Measurements from ENCODE around the gene OTOG.

OTOG gene

GRCh38 chr11:17518366-17518765 is 28.7 kb upstream of the OTOG start:
- no peak for TF ChIP-seq CTCF (IDR thresholded peaks at IDR 0.05; ENCODE audit: borderline replicate concordance, insufficient read depth, low read depth, low read length)

DNA sequence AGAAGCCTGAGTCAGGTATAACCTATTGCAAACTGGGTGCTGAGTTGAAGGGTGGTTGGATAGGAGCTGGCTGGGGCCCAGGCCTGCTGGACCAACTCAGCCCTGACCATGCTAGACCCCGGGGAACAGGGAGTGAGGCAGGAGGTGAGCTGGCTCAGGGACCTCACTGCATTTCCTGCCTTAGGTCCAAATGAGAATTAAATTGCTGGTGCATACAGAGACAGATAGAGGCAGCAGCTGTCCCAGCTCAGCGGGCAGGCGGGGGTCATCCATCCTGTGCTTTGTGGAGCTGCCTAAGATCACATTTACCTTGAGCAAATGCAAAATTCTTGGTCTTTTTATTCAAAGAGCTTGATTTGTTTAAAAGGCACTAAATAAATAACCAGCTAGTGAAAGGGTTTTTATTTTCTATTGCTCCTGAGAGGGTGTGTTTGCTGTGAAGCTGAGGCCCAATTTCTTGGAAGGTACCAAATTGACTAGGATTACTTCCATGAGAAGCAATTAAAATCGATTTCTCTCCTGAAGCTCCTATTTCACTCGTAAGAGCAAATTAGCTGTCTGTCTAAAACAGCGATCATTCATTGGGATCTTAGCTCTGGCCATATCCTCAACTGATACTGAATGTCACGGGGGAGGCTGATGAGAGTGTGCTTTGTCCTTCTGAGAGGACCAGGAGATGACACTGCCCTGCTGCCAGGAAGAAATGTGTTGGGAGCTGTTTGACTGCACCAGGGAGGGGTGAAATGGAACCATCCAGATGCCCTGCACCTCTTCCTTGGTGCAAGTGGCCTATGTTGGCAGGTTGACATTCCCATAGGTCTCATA is 27.8 kb upstream of the OTOG start:
- H3K4me3 ChIP-seq (ENCODE audit: low read depth, low read length): no peak overlapping the region
- no peak for TF ChIP-seq CTCF (IDR thresholded peaks at IDR 0.05; ENCODE audit: borderline replicate concordance, insufficient read depth, low read depth, low read length)

More at GRCh38 chr11:17518366-17518765, 28.7 kb upstream of the OTOG start:
- H3K4me3 ChIP-seq (ENCODE audit: low read depth, low read length): no peak overlapping the region

DNA sequence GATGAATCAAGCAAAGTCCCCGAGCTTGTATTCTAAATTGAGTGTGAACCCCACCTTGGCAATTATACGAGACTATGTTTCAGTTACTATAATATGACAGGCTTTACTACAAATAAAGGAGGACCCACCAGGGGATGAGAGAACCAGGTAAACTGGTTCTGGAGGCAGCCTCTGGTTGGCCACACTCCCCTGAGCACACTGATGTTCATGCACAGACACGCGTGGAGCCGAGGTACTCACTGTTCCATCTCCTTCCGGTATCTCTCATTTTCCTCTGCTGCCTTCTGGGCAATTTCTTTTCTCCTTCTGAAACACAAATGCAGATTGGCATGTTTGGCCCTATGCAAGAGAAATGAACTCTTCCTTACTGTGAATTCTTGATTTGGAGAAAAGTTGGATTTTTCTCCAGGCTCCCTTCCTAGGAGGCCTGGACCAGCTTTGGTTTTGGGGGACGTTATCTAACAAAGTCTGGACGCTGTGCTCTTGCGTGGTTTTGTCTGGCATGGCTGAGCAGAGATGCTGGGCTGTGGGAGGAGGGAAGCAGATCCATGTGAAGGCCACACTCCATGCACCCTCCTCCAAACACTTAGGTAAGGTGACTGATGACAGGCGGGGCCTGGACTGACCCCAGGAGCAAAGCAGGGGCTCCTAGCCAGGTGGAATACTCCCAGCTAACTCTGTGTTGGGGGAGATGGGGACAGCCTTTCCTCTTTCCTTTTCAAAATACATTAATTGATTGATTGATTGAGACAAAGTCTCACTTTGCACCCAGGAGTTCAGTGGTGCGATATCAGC is 25.8 kb upstream of the OTOG start:
- no peak overlapping the region for H3K4me3 ChIP-seq (ENCODE audit: low read depth, low read length)
- TF ChIP-seq CTCF (IDR thresholded peaks at IDR 0.05; ENCODE audit: borderline replicate concordance, insufficient read depth, low read depth, low read length): no peak

- no peak for TF ChIP-seq CTCF (IDR thresholded peaks at IDR 0.05; ENCODE audit: borderline replicate concordance, insufficient read depth, low read depth, low read length)
- H3K4me3 ChIP-seq (ENCODE audit: low read depth, low read length): no peak overlapping the region
Observed at GRCh38 chr11:17522655-17523054, 24.4 kb upstream of the OTOG start.

DNA sequence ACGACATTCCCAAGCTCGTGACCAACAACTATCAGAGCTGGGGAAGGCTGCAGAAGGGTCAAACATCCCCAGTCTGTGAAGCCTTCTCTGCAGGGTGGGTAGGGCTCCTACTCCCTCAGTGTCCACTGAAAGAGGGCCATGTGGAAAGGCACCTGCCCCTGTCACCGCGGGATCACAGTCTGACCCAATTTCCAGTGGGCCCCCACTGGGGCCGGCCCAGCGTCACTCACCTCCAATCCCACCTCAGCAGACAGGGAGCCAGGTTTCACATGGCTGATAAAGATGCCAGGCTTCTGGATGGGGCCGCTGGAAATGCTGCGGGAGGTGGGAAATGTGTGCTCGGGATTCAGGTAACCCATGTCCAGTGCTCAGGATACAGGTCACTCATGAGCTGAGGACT is 22.8 kb upstream of the OTOG start:
- no peak for TF ChIP-seq CTCF (IDR thresholded peaks at IDR 0.05; ENCODE audit: borderline replicate concordance, insufficient read depth, low read depth, low read length)
- H3K4me3 ChIP-seq (ENCODE audit: low read depth, low read length): no peak overlapping the region

GRCh38 chr11:17525570-17525969 is 21.5 kb upstream of the OTOG start:
- no peak for TF ChIP-seq CTCF (IDR thresholded peaks at IDR 0.05; ENCODE audit: borderline replicate concordance, insufficient read depth, low read depth, low read length)
- H3K4me3 ChIP-seq (ENCODE audit: low read depth, low read length): no peak overlapping the region

Measured in GM12875 (cell line).